ENCODE measurements around the gene HECTD4. TPM values are rescaled to one million over a fixed set of nuclear protein-coding genes. Genes with fewer than 3 reads are reported as not detected.
"Not testable (repeated sequence)": the region's sequence is repeated elsewhere in the genome, so short reads cannot be mapped to it uniquely, and the experiment has no call there.

HECTD4 gene
- total RNA-seq, 1 donor from 2014 or later: 66.0 TPM

GRCh38 chr12:112353393-112353792 is 28.8 kb downstream of the HECTD4 start:
- no peak for DNase-seq

DNA sequence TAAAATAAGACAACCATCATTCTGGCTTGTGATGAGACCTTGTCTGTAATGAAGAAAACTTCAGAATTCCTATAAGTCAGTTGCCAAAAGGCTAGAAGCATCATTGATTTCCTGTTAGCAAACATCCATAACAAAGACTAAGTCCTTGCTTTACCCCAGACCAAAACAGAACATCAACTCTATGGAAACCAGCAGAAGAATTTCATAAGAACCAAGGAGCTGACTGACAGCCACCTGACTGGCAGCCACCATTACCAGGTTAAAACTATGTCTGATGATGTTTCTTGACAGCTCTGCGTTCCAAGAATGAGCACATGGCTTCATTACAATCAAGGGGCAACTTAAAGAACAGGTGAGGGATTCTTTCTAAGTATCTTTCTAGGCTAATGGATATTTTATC is 29.3 kb downstream of the HECTD4 start:
- DNase-seq: no peak

DNA sequence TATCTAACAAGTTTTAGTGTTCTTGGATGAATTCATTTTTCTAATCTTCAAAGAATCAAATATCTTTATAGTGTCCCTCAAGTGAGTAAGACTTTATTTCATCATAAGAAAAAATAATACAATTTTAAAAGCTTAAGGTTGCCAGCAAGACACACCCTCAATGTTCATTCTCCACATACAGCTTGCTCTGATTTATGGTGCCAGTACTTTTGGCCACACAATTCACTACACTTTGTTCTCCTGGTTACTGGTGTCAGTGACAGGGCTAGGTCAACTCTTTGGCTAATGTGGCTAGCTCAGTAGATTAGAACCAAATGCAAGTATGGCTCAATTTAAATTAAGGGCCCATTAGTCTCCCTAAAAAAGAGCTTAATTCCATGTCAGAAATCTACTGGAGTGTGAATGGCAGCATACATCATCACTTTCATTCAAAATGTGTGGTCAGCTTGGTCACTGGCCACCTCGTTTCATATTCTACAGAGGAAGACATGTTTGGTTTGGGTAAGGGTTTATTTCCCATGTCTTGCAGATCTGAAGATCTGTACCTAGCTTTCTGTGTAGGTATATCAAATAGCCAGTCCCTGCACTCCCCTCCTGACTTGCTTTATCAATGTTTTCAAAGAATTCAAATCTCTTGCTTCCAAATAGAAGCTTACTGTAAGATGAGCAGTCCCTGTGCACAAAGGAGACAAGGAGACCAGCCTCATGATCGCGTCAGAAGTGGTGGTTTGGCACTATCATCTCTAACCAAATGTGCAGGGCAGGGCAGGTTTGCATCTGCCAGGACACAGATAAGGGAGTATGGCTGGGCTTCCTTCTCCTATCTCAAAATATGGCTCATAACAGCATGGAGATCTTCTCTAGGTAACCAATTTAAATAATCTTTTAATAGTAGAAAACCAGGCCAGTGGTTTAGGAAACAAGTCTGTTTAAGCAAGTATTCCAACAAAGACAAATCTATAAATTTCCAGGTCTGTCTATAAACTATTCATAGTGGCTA is 31.3 kb downstream of the HECTD4 start:
- no peak for DNase-seq

DNA sequence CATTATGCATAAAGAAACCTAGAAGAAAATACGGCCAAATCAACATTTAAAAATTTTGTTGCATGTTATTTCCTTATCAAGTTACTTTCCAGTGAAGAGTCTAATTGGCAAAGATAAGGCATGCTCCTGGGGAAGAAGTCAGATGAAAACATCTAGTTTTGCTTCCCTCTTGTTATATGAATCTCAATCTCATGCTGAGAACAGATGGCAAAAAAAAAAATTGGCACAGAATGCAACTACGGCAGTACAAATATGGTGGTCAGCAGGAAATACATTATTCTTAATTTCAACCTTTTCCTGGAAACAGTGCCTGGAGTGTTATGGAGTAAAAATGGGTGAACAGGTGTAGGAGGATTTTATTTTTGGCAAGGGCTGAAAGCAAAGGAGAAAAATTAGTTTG is 32.8 kb downstream of the HECTD4 start:
- DNase-seq: peak; percentile 25

GRCh38 chr12:112348926-112349325 is 33.3 kb downstream of the HECTD4 start:
- DNase-seq: not testable (repeated sequence)

DNA sequence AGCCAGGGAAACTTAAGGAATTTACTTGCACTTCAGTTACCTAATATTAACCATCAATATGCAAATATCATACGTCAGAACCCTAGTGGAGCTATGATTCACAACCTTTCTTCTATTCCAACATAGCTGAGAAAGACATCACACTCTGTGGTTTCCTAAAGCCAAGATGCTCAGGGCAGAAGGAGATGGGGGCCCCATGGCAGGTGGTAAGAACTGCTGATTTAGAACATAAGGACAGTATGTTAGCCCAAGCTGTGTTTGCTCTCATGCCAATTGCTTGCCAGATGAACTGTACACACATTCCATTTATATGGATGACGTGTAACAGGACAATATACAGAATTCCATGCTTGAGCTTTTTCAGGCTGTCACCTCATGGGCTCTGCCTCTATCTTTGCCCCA is 34.6 kb downstream of the HECTD4 start:
- DNase-seq: no peak

- no peak for DNase-seq
These were observed 36.0 kb downstream of the HECTD4 start for GRCh38 chr12:112346194-112346593.

GRCh38 chr12:112344220-112344619 is 38.0 kb downstream of the HECTD4 start:
- no peak for DNase-seq

GRCh38 chr12:112342587-112342986 is 39.6 kb downstream of the HECTD4 start:
- DNase-seq: no peak

- no peak for DNase-seq
These were observed 41.0 kb downstream of the HECTD4 start for GRCh38 chr12:112341046-112341825.

- no peak for DNase-seq
These were observed 42.0 kb downstream of the HECTD4 start for GRCh38 chr12:112340230-112340629.

- DNase-seq: not testable (repeated sequence)
These were observed 47.2 kb downstream of the HECTD4 start for GRCh38 chr12:112334999-112335398.

DNA sequence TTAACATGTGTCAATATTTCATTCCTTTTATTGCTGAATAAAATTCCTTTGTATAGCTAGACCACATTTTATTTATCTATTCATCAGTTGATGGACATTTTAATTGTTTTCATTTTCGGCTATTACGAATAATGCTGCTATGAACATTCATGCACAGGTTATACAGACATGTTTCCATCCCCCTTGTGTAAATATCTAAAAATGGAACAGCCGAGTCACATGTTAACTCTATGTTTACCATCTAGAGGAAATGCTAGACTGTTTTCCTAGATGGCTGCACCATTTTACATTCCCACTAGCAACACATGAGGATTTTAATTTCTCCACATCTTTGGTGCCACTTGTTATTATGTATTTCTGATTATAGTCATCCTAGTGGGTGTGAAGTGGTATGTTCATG is 49.2 kb downstream of the HECTD4 start:
- DNase-seq: no peak

DNA sequence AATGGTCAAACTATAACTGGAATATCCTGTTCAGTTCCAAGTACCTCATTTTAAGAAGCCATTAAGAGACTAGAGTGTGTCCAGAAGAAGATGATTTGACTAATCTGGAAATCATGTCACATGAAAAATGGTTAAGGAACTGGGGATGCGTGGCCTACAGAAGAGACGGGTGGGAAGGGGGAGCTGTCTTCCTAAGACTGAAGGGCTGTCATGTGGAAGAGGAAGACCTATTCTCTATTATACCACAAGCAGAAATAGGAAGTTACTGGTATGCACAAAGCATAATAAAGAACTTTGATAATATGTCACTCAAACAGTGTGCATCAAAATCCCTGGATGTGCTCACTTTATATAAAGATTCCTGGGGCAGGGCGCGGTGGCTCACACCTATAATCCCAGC is 50.3 kb downstream of the HECTD4 start:
- DNase-seq: no peak

DNA sequence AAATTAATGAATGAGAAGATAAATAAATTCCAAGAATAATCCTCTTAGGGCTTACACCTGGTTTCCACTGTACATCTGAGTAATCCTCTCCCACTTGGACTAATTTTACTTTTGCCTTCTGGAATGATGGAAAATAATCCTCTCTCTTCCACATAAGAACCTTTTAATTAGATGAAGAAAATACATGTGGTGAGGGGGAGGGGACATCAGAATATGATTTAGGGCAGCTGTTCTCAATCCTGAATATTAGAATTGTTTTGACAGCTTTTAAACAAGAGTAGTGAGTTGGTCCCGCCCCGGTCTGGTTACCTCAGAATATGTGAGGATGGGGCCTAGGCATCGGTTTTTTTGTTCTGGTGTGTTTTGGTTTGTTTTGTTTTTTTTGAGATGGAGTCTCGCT is 51.5 kb downstream of the HECTD4 start:
- peak; percentile 8 for DNase-seq

DNA sequence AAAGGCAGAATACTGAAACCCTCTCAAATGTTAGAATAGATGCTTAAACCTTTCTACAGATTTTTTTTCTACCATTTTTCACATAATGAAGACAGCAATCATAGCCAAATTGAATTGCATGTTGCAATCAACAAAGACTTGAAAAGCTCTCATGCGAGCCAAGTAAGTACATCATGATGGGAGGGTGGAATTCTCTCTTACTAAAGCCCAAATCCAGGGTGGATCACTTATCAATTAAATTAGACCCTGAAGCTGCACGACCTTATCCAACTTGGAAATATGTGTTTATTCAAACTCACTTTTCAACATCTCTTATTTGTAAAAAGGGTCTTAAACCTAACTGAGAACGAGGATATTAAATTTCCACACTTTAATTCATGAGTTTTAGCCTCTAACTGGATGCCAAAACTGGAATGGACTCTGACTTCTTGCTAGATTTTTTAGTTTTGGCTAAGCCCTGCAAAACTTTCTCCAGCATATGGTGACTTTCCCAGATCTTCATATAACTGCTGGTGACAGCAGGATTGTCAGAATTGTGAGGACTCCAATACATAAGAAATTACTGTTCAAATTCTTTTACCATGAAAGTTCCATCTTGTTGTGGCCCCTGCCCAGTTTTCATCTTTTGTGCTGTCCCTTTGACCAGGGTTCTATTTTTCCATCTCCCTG is 53.6 kb downstream of the HECTD4 start:
- peak; percentile 16 for DNase-seq

GRCh38 chr12:112327209-112327938 is 54.9 kb downstream of the HECTD4 start:
- no peak for DNase-seq

- DNase-seq: no peak
These were observed 56.5 kb downstream of the HECTD4 start for GRCh38 chr12:112325622-112326207.

DNA sequence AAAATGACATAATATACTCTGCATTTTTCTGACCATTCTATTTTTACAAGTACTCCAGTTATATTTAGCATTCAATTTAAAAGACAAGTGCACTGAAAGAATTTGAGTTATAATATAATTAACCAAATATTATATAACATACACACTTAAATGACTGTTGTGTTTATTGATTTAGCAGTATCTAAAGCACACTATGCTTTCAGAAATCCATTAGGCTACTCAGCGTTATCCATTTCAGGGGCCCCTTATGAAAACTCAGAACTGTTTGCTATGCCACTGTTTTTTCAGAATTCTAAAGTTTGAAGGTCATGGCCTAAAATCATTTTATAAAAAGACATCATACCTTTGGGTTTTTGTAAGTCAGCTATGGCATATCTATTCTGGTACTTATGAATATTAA is 57.1 kb downstream of the HECTD4 start:
- no peak for DNase-seq

GRCh38 chr12:112322882-112323547 is 59.2 kb downstream of the HECTD4 start:
- DNase-seq: no peak

DNA sequence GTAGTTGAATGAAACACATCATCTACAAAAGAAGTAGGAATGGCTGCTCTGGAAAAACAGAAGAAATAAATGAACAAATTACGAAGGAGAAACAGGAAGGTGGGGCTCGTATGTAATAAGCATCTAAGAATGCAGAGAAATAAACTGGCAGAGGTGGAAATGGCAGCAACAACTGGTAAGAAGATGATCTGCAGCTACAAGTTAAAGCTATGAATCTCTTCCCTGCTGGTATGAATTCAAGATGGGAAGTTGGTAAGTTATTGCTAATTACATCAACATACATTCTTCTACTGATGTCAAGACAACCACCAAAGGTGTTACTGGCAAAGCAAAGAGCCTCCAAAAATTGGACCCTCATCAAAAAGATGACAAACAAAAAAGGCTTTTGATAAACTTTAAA is 59.8 kb downstream of the HECTD4 start:
- no peak for DNase-seq

Measured in skin of body (tissue), 2 donors.